ENCODE data around the gene DACT2.

Gene DACT2

GRCh38 chr6:168354338-168354737 is 34.8 kb upstream of the DACT2 start:
- Histone ChIP-seq H3K4me3 (no peak overlapping the region), H3K27ac (no peak overlapping the region)

GRCh38 chr6:168353041-168353440 is 33.5 kb upstream of the DACT2 start:
- no peak overlapping the region for H3K4me3 ChIP-seq

GRCh38 chr6:168352096-168352495 is 32.5 kb upstream of the DACT2 start:
- Histone ChIP-seq H3K4me3 (no peak overlapping the region), H3K27ac (no peak overlapping the region)

More at GRCh38 chr6:168353041-168353440, 33.5 kb upstream of the DACT2 start:
- H3K27ac ChIP-seq, result no peak overlapping the region

GRCh38 chr6:168349718-168350210 is 30.2 kb upstream of the DACT2 start:
- Histone ChIP-seq H3K4me3 (no peak overlapping the region), H3K27ac (no peak overlapping the region)

GRCh38 chr6:168348186-168348585 is 28.6 kb upstream of the DACT2 start:
- no peak overlapping the region for H3K27ac ChIP-seq
- H3K4me3 ChIP-seq, result no peak overlapping the region

- Histone ChIP-seq H3K4me3 (no peak overlapping the region), H3K27ac (no peak overlapping the region)
These were observed 28.0 kb upstream of the DACT2 start for GRCh38 chr6:168347615-168348014.

- H3K4me3 ChIP-seq, result no peak overlapping the region
- no peak overlapping the region for H3K27ac ChIP-seq
These were observed 27.5 kb upstream of the DACT2 start for GRCh38 chr6:168347053-168347452.

GRCh38 chr6:168345896-168346754 is 26.5 kb upstream of the DACT2 start:
- no peak overlapping the region for H3K27ac ChIP-seq
- H3K4me3 ChIP-seq, result no peak overlapping the region

GRCh38 chr6:168345266-168345665 is 25.7 kb upstream of the DACT2 start:
- Histone ChIP-seq H3K27ac (no peak overlapping the region), H3K4me3 (no peak overlapping the region)

GRCh38 chr6:168344338-168344737 is 24.8 kb upstream of the DACT2 start:
- Histone ChIP-seq H3K27ac (no peak overlapping the region), H3K4me3 (no peak overlapping the region)

- H3K4me3 ChIP-seq, result no peak overlapping the region
These were observed 23.9 kb upstream of the DACT2 start for GRCh38 chr6:168343239-168344150.

GRCh38 chr6:168342636-168343035 is 23.1 kb upstream of the DACT2 start:
- Histone ChIP-seq H3K4me3 (no peak overlapping the region), H3K27ac (no peak overlapping the region)

More at GRCh38 chr6:168343239-168344150, 23.9 kb upstream of the DACT2 start:
- H3K27ac ChIP-seq, result no peak overlapping the region

- H3K4me3 ChIP-seq, result no peak overlapping the region
- no peak overlapping the region for H3K27ac ChIP-seq
These were observed 21.8 kb upstream of the DACT2 start for GRCh38 chr6:168341280-168341900.

- Histone ChIP-seq H3K4me3 (no peak overlapping the region), H3K27ac (no peak overlapping the region)
These were observed 21.2 kb upstream of the DACT2 start for GRCh38 chr6:168340819-168341218.

GRCh38 chr6:168338777-168339176 is 19.2 kb upstream of the DACT2 start:
- no peak overlapping the region for H3K27ac ChIP-seq
- H3K4me3 ChIP-seq, result no peak overlapping the region

GRCh38 chr6:168336967-168337366 is 17.4 kb upstream of the DACT2 start:
- Histone ChIP-seq H3K4me3 (no peak overlapping the region), H3K27ac (no peak overlapping the region)

GRCh38 chr6:168333989-168334388 is 14.4 kb upstream of the DACT2 start:
- no peak overlapping the region for H3K4me3 ChIP-seq
- no peak overlapping the region for H3K27ac ChIP-seq

GRCh38 chr6:168333491-168333890 is 13.9 kb upstream of the DACT2 start:
- Histone ChIP-seq H3K4me3 (no peak overlapping the region), H3K27ac (no peak overlapping the region)

- H3K4me3 ChIP-seq, result no peak overlapping the region
- no peak overlapping the region for H3K27ac ChIP-seq
These were observed 13.5 kb upstream of the DACT2 start for GRCh38 chr6:168333039-168333438.

GRCh38 chr6:168332020-168332419 is 12.4 kb upstream of the DACT2 start:
- Histone ChIP-seq H3K27ac (no peak overlapping the region), H3K4me3 (no peak overlapping the region)
